Astrocyte (in vitro differentiated cells and primary cell): ENCODE results near the gene WWP2. TPM values are rescaled to one million over a fixed set of nuclear protein-coding genes. Genes with fewer than 3 reads are reported as not detected.

Experiments
- DNase-seq: peaks from one replicate; pipeline ENCODE4 v3.0.0-alpha.2; 2010; ENCODE audit warnings: low read depth
- FAIRE-seq: peaks from 2 replicates; lab custom pipeline; 2011; peaks lifted over from hg19 to GRCh38; lab: Jason Lieb, UNC
- H2AFZ ChIP-seq: 2 replicates; pipeline ENCODE4 v1.6.0; 2012; ENCODE audit warnings: low read depth, low read length, inconsistent platforms
- H3K27ac ChIP-seq: 2 replicates; pipeline ENCODE4 v1.5.1; 2011; ENCODE audit warnings: low read depth, low read length, inconsistent platforms
- H3K27me3 ChIP-seq: 2 replicates; pipeline ENCODE4 v1.6.0; 2011; ENCODE audit warnings: low read length, inconsistent platforms; ENCODE audit not compliant: insufficient read depth
- H3K36me3 ChIP-seq: 2 replicates; pipeline ENCODE4 v1.5.1; 2011; ENCODE audit warnings: low read length, inconsistent platforms; ENCODE audit not compliant: insufficient read depth
- H3K4me1 ChIP-seq: 2 replicates; pipeline ENCODE4 v1.5.1; 2011; ENCODE audit warnings: low read length, inconsistent platforms; ENCODE audit not compliant: insufficient read depth
- H3K4me2 ChIP-seq: 2 replicates; pipeline ENCODE4 v1.6.0; 2012; ENCODE audit warnings: low read length, inconsistent platforms
- H3K4me3 ChIP-seq: 2 replicates; pipeline ENCODE4 v1.5.1; 2011; ENCODE audit warnings: low read depth, mild to moderate bottlenecking, low read length, inconsistent platforms; ENCODE audit not compliant: insufficient read depth
- H3K79me2 ChIP-seq: 2 replicates; pipeline ENCODE4 v1.6.0; 2012; ENCODE audit warnings: mild to moderate bottlenecking, low read length, inconsistent platforms; ENCODE audit not compliant: insufficient read depth
- H3K9ac ChIP-seq: 2 replicates; pipeline ENCODE4 v1.6.0; 2012; ENCODE audit warnings: mild to moderate bottlenecking, low read length, inconsistent platforms
- H3K9me3 ChIP-seq: 2 replicates; pipeline ENCODE4 v1.5.1; 2012; ENCODE audit warnings: low read depth, mild to moderate bottlenecking, low read length, inconsistent platforms; ENCODE audit not compliant: insufficient read depth
- H4K20me1 ChIP-seq: 2 replicates; pipeline ENCODE4 v1.6.0; 2012; ENCODE audit warnings: low read length, inconsistent platforms; ENCODE audit not compliant: insufficient read depth
- H3K27ac Mint-ChIP-seq: one replicate; pipeline ENCODE4 v1.8.0; 2021; ENCODE audit warnings: mild to moderate bottlenecking, mixed read lengths; ENCODE audit not compliant: unreplicated experiment
- H3K27me3 Mint-ChIP-seq: one replicate; pipeline ENCODE4 v1.8.0; 2021; ENCODE audit warnings: low read depth, mixed read lengths; ENCODE audit not compliant: unreplicated experiment
- H3K36me3 Mint-ChIP-seq: one replicate; pipeline ENCODE4 v1.8.0; 2021; ENCODE audit warnings: low read depth, mixed read lengths; ENCODE audit not compliant: unreplicated experiment
- H3K4me1 Mint-ChIP-seq: one replicate; pipeline ENCODE4 v1.8.0; 2021; ENCODE audit warnings: low read depth, mixed read lengths; ENCODE audit not compliant: unreplicated experiment
- H3K4me3 Mint-ChIP-seq: one replicate; pipeline ENCODE4 v1.8.0; 2021; ENCODE audit warnings: mild to moderate bottlenecking, moderate library complexity, mixed read lengths; ENCODE audit not compliant: unreplicated experiment
- H3K9me3 Mint-ChIP-seq: one replicate; pipeline ENCODE4 v1.8.0; 2021; ENCODE audit warnings: mild to moderate bottlenecking, mixed read lengths; ENCODE audit not compliant: unreplicated experiment
- CTCF ChIP-seq: IDR thresholded peaks from 2 replicates; pipeline ENCODE4 v1.5.1; 2011; ENCODE audit warnings: low read depth, mild to moderate bottlenecking, inconsistent platforms, low read length, moderate library complexity; ENCODE audit not compliant: insufficient read depth
- EZH2 ChIP-seq: IDR thresholded peaks from 2 replicates; pipeline ENCODE4 v1.6.1; 2012; ENCODE audit warnings: mild to moderate bottlenecking, low read length, inconsistent platforms; ENCODE audit not compliant: insufficient read depth
- total RNA-seq: library from RNA; stranded (reverse); gene quantifications from 2 replicates; pipeline ENCODE4 v1.2.1, GENCODE V29; 2021

WWP2 gene
- total RNA-seq, 1 donor from 2014 or later = 28.7 TPM

GRCh38 chr16:69725480-69726312 is 36.4 kb upstream of the WWP2 start:
- Histone ChIP-seq H3K9me3 (no peaks in the 10 kb centered on the region), H3K27ac (peak overlapping the region; percentile 85), H4K20me1 (no peaks in the 10 kb centered on the region), H2AFZ (peak overlapping the region; percentile 54), H3K4me3 (peak overlapping the region; percentile 90), H3K4me2 (peak overlapping the region; percentile 84), H3K27me3 (no peaks in the 10 kb centered on the region), H3K79me2 (peaks cover 46% of the 10 kb centered on the region), H3K4me1 (peaks cover 19% of the 10 kb centered on the region), H3K9ac (peak overlapping the region; percentile 82), H3K36me3 (peaks cover 4% of the 10 kb centered on the region)
- Mint-ChIP-seq H3K4me1 (peaks cover 11% of the 10 kb centered on the region), H3K36me3 (peaks cover 8% of the 10 kb centered on the region), H3K27ac (peak overlapping the region; percentile 98), H3K9me3 (no peaks in the 10 kb centered on the region), H3K27me3 (no peaks in the 10 kb centered on the region), H3K4me3 (peak overlapping the region; percentile 85)
- no peak for DNase-seq
- TF ChIP-seq EZH2 (no peak), CTCF (no peak)
- no peak for FAIRE-seq

- H3K27me3 Mint-ChIP-seq = no peaks in the 10 kb centered on the region
- peaks cover 3% of the 10 kb centered on the region for H3K36me3 Mint-ChIP-seq
- H3K36me3 ChIP-seq = peaks cover 2% of the 10 kb centered on the region
- H4K20me1 ChIP-seq = no peaks in the 10 kb centered on the region
- TF ChIP-seq CTCF (no peak), EZH2 (no peak)
- H3K4me2 ChIP-seq = peak within 1 kb of the TSS; percentile 84
- H3K4me3 Mint-ChIP-seq = peak within 1 kb of the TSS; percentile 85
- H3K4me3 ChIP-seq = peak within 1 kb of the TSS; percentile 90
- H3K27ac Mint-ChIP-seq = peak within 1 kb of the TSS; percentile 98
- peak; percentile 95 for DNase-seq
- peak within 1 kb of the TSS; percentile 85 for H3K27ac ChIP-seq
- peaks cover 11% of the 10 kb centered on the region for H3K4me1 Mint-ChIP-seq
- no peaks in the 10 kb centered on the region for H3K27me3 ChIP-seq
- H3K79me2 ChIP-seq = peaks cover 40% of the 10 kb centered on the region
- no peaks in the 10 kb centered on the region for H3K9me3 Mint-ChIP-seq
- no peaks in the 10 kb centered on the region for H3K9me3 ChIP-seq
- peaks cover 19% of the 10 kb centered on the region for H3K4me1 ChIP-seq
- peak within 1 kb of the TSS; percentile 82 for H3K9ac ChIP-seq
- peak within 1 kb of the TSS; percentile 54 for H2AFZ ChIP-seq
- FAIRE-seq = no peak
These were observed 35.6 kb upstream of the WWP2 start, which contains the start of gene NQO1 for GRCh38 chr16:69726313-69727060. NQO1 (minus strand) TSS chr16:69726560; CDS start chr16:69726439, 121 bp downstream.
